Stimulated activated CD8-positive, alpha-beta memory T cell treated with anti-CD3 and anti-CD28 coated beads, Interleukin-12 subunit alpha, Interleukin-12 subunit beta, amount 100 ng/mL, for 24 hours (primary cell): ENCODE measurements around the gene CFHR1.

Experiments used
- DNase-seq: peaks from one replicate; pipeline ENCODE4 v3.0.0-alpha.2; 2020; ENCODE audit errors: extremely low read depth

The CFHR1 gene

DNA sequence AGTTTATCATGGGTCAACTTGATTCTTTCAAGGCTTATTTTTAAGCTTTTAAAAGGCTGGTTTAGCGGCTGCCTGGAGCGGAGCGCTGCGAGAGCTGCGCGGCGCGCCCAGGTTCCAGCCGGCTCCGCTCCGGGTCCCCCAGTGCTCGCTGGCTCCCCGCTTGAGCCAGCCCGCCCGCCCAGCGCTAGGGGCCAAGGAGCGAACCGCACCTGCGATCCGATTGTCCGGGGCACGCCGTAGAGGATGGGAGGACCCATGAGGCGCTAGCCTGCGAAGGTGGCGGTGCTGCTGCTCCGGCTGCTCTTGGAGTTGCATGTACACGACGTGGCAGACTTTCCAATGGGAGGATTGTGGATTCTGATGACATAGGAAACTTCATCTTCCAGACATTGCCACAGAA is 58.4 kb downstream of the CFHR1 start:
- no peak for DNase-seq
